Panc1 (cell line): Measurements from ENCODE around the gene GRPR.
"Not testable (repeated sequence)": the region's sequence is repeated elsewhere in the genome, so short reads cannot be mapped to it uniquely, and the experiment has no call there.

ENCODE experiments used
- CTCF ChIP-seq: fragments of 450-650 bp; IDR thresholded peaks from 2 replicates; pipeline ENCODE4 v1.5.1; 2017; ENCODE audit warnings: mild to moderate bottlenecking
- POLR2AphosphoS5 ChIP-seq: IDR thresholded peaks from 2 replicates; pipeline ENCODE4 v1.6.1; 2012; ENCODE audit warnings: mild to moderate bottlenecking, low read depth, low read length, moderate library complexity
- REST ChIP-seq, 2 experiments: IDR thresholded peaks; 2 replicates each; pipeline ENCODE4 v1.6.1; 2011 to 2012; ENCODE audit warnings: low read depth in 2 of 2, control low read depth in 1 of 2, low read length in 1 of 2, mild to moderate bottlenecking in 1 of 2, moderate library complexity in 1 of 2; ENCODE audit not compliant: insufficient read depth in 1 of 2

GRCh38 chrX:16145093-16145492 is 21.7 kb downstream of the GRPR start:
- not testable (repeated sequence) for TF ChIP-seq CTCF; POLR2AphosphoS5; REST (IDR thresholded peaks at IDR 0.05; ENCODE audit: insufficient read depth in 1 of 2, low read depth in 2 of 2, low read length in 1 of 2)
